Fibroblast of skin of abdomen (primary cell): Measurements from ENCODE around the gene DAB2IP.
A peak's percentile ranks its signal among the peaks of the same experiment; 100 is the strongest.

Source experiments
- DNase-seq: peaks from one replicate; pipeline ENCODE4 v3.0.0-alpha.2; 2013

DAB2IP gene

GRCh38 chr9:121765021-121765950 is 113.9 kb downstream of the DAB2IP start:
- peak; percentile 74 for DNase-seq

GRCh38 chr9:121766081-121766683 is 114.7 kb downstream of the DAB2IP start:
- no peak for DNase-seq

GRCh38 chr9:121767171-121767769 is 115.8 kb downstream of the DAB2IP start:
- DNase-seq = peak; percentile 51

- DNase-seq = no peak
Observed at GRCh38 chr9:121768416-121769015, 117.1 kb downstream of the DAB2IP start.

GRCh38 chr9:121769939-121770338 is 118.5 kb downstream of the DAB2IP start:
- DNase-seq = no peak

- peak; percentile 84 for DNase-seq
Observed at GRCh38 chr9:121770415-121771273, 119.2 kb downstream of the DAB2IP start.

- peak; percentile 10 for DNase-seq
Observed at GRCh38 chr9:121771418-121771817, 120.0 kb downstream of the DAB2IP start.

GRCh38 chr9:121771851-121772599 is 120.6 kb downstream of the DAB2IP start:
- DNase-seq = peak; percentile 20

- DNase-seq = no peak
Observed at GRCh38 chr9:121772600-121773285, 121.3 kb downstream of the DAB2IP start.

GRCh38 chr9:121773286-121773953 is 122.0 kb downstream of the DAB2IP start:
- no peak for DNase-seq

- no peak for DNase-seq
Observed at GRCh38 chr9:121773954-121774714, 122.7 kb downstream of the DAB2IP start.

- no peak for DNase-seq
Observed at GRCh38 chr9:121774715-121775613, 123.5 kb downstream of the DAB2IP start.

GRCh38 chr9:121776001-121776738 is 124.7 kb downstream of the DAB2IP start:
- no peak for DNase-seq

- no peak for DNase-seq
Observed at GRCh38 chr9:121776739-121777637, 125.6 kb downstream of the DAB2IP start.

- peak; percentile 14 for DNase-seq
Observed at GRCh38 chr9:121778252-121779225, 127.1 kb downstream of the DAB2IP start.
